Effector CD8-positive, alpha-beta T cell (primary cell): ENCODE results near the gene NBAS.
"Not testable (repeated sequence)": the region's sequence is repeated elsewhere in the genome, so short reads cannot be mapped to it uniquely, and the experiment has no call there.

Experiments
- DNase-seq: peaks from one replicate; lab custom pipeline; 2025; lab: John Stamatoyannopoulos, UW

Gene NBAS

GRCh38 chr2:15460112-15460620 is 101.0 kb downstream of the NBAS start:
- DNase-seq, result no peak

- DNase-seq, result no peak
These were observed 102.9 kb downstream of the NBAS start for GRCh38 chr2:15458277-15458676.

GRCh38 chr2:15457868-15458267 is 103.3 kb downstream of the NBAS start:
- no peak for DNase-seq

GRCh38 chr2:15456352-15456751 is 104.8 kb downstream of the NBAS start:
- no peak for DNase-seq

GRCh38 chr2:15450808-15451207 is 110.3 kb downstream of the NBAS start:
- no peak for DNase-seq

- no peak for DNase-seq
These were observed 111.4 kb downstream of the NBAS start for GRCh38 chr2:15449556-15450236.

- DNase-seq, result no peak
These were observed 112.8 kb downstream of the NBAS start for GRCh38 chr2:15448250-15448839.

GRCh38 chr2:15447381-15447780 is 113.8 kb downstream of the NBAS start:
- DNase-seq, result no peak

GRCh38 chr2:15446961-15447360 is 114.2 kb downstream of the NBAS start:
- DNase-seq, result no peak

GRCh38 chr2:15445891-15446562 is 115.1 kb downstream of the NBAS start:
- no peak for DNase-seq

GRCh38 chr2:15439768-15440524 is 121.2 kb downstream of the NBAS start:
- DNase-seq, result not testable (repeated sequence)

GRCh38 chr2:15439366-15439765 is 121.8 kb downstream of the NBAS start:
- not testable (repeated sequence) for DNase-seq

- DNase-seq, result no peak
These were observed 124.9 kb downstream of the NBAS start for GRCh38 chr2:15436195-15436594.

- no peak for DNase-seq
These were observed 125.7 kb downstream of the NBAS start for GRCh38 chr2:15435474-15435873.

GRCh38 chr2:15432642-15433256 is 128.4 kb downstream of the NBAS start:
- no peak for DNase-seq

- DNase-seq, result no peak
These were observed 132.1 kb downstream of the NBAS start for GRCh38 chr2:15429032-15429431.

GRCh38 chr2:15427987-15428386 is 133.1 kb downstream of the NBAS start:
- DNase-seq, result no peak

- DNase-seq, result no peak
These were observed 134.5 kb downstream of the NBAS start for GRCh38 chr2:15426606-15427005.

GRCh38 chr2:15425712-15426111 is 135.4 kb downstream of the NBAS start:
- DNase-seq, result no peak

- DNase-seq, result no peak
These were observed 139.4 kb downstream of the NBAS start for GRCh38 chr2:15421753-15422152.

GRCh38 chr2:15415748-15416147 is 145.4 kb downstream of the NBAS start:
- DNase-seq, result no peak

- no peak for DNase-seq
These were observed 148.4 kb downstream of the NBAS start for GRCh38 chr2:15412779-15413178.
